NCI-H187 (cell line): ENCODE results near the gene TACC2.

Source experiments
- DNase-seq, 2 experiments: peaks; one replicate each; lab custom pipeline; 2025; lab: John Stamatoyannopoulos, UW

The TACC2 gene

GRCh38 chr10:122248356-122249302 lies 259.7 kb downstream of the TACC2 start:
- no peak for DNase-seq

- DNase-seq, result no peak
Measured at GRCh38 chr10:122249303-122249850, 260.4 kb downstream of the TACC2 start.

GRCh38 chr10:122249991-122250750 lies 261.2 kb downstream of the TACC2 start:
- no peak for DNase-seq

GRCh38 chr10:122251459-122252255 lies 262.7 kb downstream of the TACC2 start:
- DNase-seq, result no peak

- no peak for DNase-seq
Measured at GRCh38 chr10:122252805-122253204, 263.8 kb downstream of the TACC2 start.

GRCh38 chr10:122253605-122254004 lies 264.6 kb downstream of the TACC2 start:
- DNase-seq, result no peak

- no peak for DNase-seq
Measured at GRCh38 chr10:122254831-122255230, 265.9 kb downstream of the TACC2 start.

GRCh38 chr10:122255509-122256301 lies 266.7 kb downstream of the TACC2 start:
- DNase-seq, result no peak

- DNase-seq, result no peak
Measured at GRCh38 chr10:122257041-122257440, 268.1 kb downstream of the TACC2 start.

- DNase-seq, result no peak
Measured at GRCh38 chr10:122258136-122259074, 269.4 kb downstream of the TACC2 start.

- DNase-seq, result no peak
Measured at GRCh38 chr10:122259075-122259466, 270.1 kb downstream of the TACC2 start.

GRCh38 chr10:122261584-122261983 lies 272.6 kb downstream of the TACC2 start:
- no peak for DNase-seq

- no peak for DNase-seq
Measured at GRCh38 chr10:122263971-122264370, 275.0 kb downstream of the TACC2 start.

- DNase-seq, result no peak
Measured at GRCh38 chr10:122264436-122264835, 275.5 kb downstream of the TACC2 start.

- no peak for DNase-seq
Measured at GRCh38 chr10:122264931-122265330, 276.0 kb downstream of the TACC2 start.

- DNase-seq, result no peak
Measured at GRCh38 chr10:122265896-122266295, 276.9 kb downstream of the TACC2 start.

- no peak for DNase-seq
Measured at GRCh38 chr10:122267849-122268737, 279.1 kb downstream of the TACC2 start.

GRCh38 chr10:122269059-122269687 lies 280.2 kb downstream of the TACC2 start:
- no peak for DNase-seq
